ENCODE data around the gene HORMAD2. TPM values are rescaled to one million over a fixed set of nuclear protein-coding genes. Genes with fewer than 3 reads are reported as not detected.
"Not testable (repeated sequence)": the region's sequence is repeated elsewhere in the genome, so short reads cannot be mapped to it uniquely, and the experiment has no call there.

The HORMAD2 gene
- total RNA-seq, 1 donor from 2014 or later, result not detected

GRCh38 chr22:30056015-30056414 is 24.2 kb upstream of the HORMAD2 start:
- Histone ChIP-seq H3K4me3 (ENCODE audit: insufficient read depth, low read depth, low read length) (no peak overlapping the region), H3K79me2 (ENCODE audit: insufficient read depth, low read length) (no peaks in the 10 kb centered on the region), H3K4me2 (ENCODE audit: low read length) (no peak overlapping the region), H3K27me3 (ENCODE audit: insufficient read depth, low read length) (no peaks in the 10 kb centered on the region), H2AFZ (ENCODE audit: low read depth, low read length) (no peak overlapping the region), H3K36me3 (ENCODE audit: insufficient read depth, low read length) (no peaks in the 10 kb centered on the region), H3K9me3 (ENCODE audit: insufficient read depth, low read depth, low read length) (no peaks in the 10 kb centered on the region), H4K20me1 (ENCODE audit: insufficient read depth, low read length) (no peaks in the 10 kb centered on the region), H3K4me1 (ENCODE audit: insufficient read depth, low read length) (no peaks in the 10 kb centered on the region), H3K27ac (ENCODE audit: low read depth, low read length) (no peak overlapping the region), H3K9ac (ENCODE audit: low read length) (no peak overlapping the region)
- Mint-ChIP-seq H3K36me3 (ENCODE audit: low read depth, unreplicated experiment) (no peaks in the 10 kb centered on the region), H3K4me3 (ENCODE audit: unreplicated experiment) (no peak overlapping the region), H3K9me3 (ENCODE audit: unreplicated experiment) (peaks cover 12% of the 10 kb centered on the region), H3K27ac (ENCODE audit: unreplicated experiment) (no peak overlapping the region), H3K4me1 (ENCODE audit: low read depth, unreplicated experiment) (no peaks in the 10 kb centered on the region), H3K27me3 (ENCODE audit: low read depth, unreplicated experiment) (no peaks in the 10 kb centered on the region)
- TF ChIP-seq CTCF (IDR thresholded peaks at IDR 0.05; ENCODE audit: insufficient read depth, low read depth, low read length) (no peak), EZH2 (IDR thresholded peaks at IDR 0.05; ENCODE audit: insufficient read depth, low read length) (no peak)
- DNase-seq (ENCODE audit: low read depth) (no peak), FAIRE-seq (no peak)

- H3K9me3 ChIP-seq (ENCODE audit: insufficient read depth, low read depth, low read length), result no peaks in the 10 kb centered on the region
- no peaks in the 10 kb centered on the region for H3K27me3 ChIP-seq (ENCODE audit: insufficient read depth, low read length)
- H2AFZ ChIP-seq (ENCODE audit: low read depth, low read length), result no peak overlapping the region
- H3K27ac Mint-ChIP-seq (ENCODE audit: unreplicated experiment), result no peak overlapping the region
- FAIRE-seq, result no peak
- H3K4me2 ChIP-seq (ENCODE audit: low read length), result no peak overlapping the region
- H3K27me3 Mint-ChIP-seq (ENCODE audit: low read depth, unreplicated experiment), result no peaks in the 10 kb centered on the region
- no peak overlapping the region for H3K9ac ChIP-seq (ENCODE audit: low read length)
- no peaks in the 10 kb centered on the region for H3K4me1 Mint-ChIP-seq (ENCODE audit: low read depth, unreplicated experiment)
- H3K4me1 ChIP-seq (ENCODE audit: insufficient read depth, low read length), result no peaks in the 10 kb centered on the region
- no peaks in the 10 kb centered on the region for H3K79me2 ChIP-seq (ENCODE audit: insufficient read depth, low read length)
- no peak for TF ChIP-seq CTCF (IDR thresholded peaks at IDR 0.05; ENCODE audit: insufficient read depth, low read depth, low read length)
- TF ChIP-seq EZH2 (IDR thresholded peaks at IDR 0.05; ENCODE audit: insufficient read depth, low read length), result no peak
- H3K4me3 Mint-ChIP-seq (ENCODE audit: unreplicated experiment), result no peak overlapping the region
- no peak for DNase-seq (ENCODE audit: low read depth)
- H3K36me3 Mint-ChIP-seq (ENCODE audit: low read depth, unreplicated experiment), result no peaks in the 10 kb centered on the region
- H3K4me3 ChIP-seq (ENCODE audit: insufficient read depth, low read depth, low read length), result no peak overlapping the region
- no peak overlapping the region for H3K27ac ChIP-seq (ENCODE audit: low read depth, low read length)
- no peaks in the 10 kb centered on the region for H3K36me3 ChIP-seq (ENCODE audit: insufficient read depth, low read length)
- peaks cover 15% of the 10 kb centered on the region for H3K9me3 Mint-ChIP-seq (ENCODE audit: unreplicated experiment)
- H4K20me1 ChIP-seq (ENCODE audit: insufficient read depth, low read length), result no peaks in the 10 kb centered on the region
Observed at GRCh38 chr22:30057375-30057774, 22.9 kb upstream of the HORMAD2 start.

GRCh38 chr22:30059346-30060020 is 20.8 kb upstream of the HORMAD2 start:
- H3K4me2 ChIP-seq (ENCODE audit: low read length); H3K36me3 ChIP-seq (ENCODE audit: insufficient read depth, low read length); H3K4me1 Mint-ChIP-seq (ENCODE audit: low read depth, unreplicated experiment); H3K4me3 Mint-ChIP-seq (ENCODE audit: unreplicated experiment); H4K20me1 ChIP-seq (ENCODE audit: insufficient read depth, low read length); H3K9me3 ChIP-seq (ENCODE audit: insufficient read depth, low read depth, low read length); H3K4me1 ChIP-seq (ENCODE audit: insufficient read depth, low read length); H3K36me3 Mint-ChIP-seq (ENCODE audit: low read depth, unreplicated experiment); H3K27ac ChIP-seq (ENCODE audit: low read depth, low read length); DNase-seq (ENCODE audit: low read depth); H3K27me3 Mint-ChIP-seq (ENCODE audit: low read depth, unreplicated experiment); H3K27me3 ChIP-seq (ENCODE audit: insufficient read depth, low read length); H2AFZ ChIP-seq (ENCODE audit: low read depth, low read length); H3K9ac ChIP-seq (ENCODE audit: low read length); H3K4me3 ChIP-seq (ENCODE audit: insufficient read depth, low read depth, low read length); H3K79me2 ChIP-seq (ENCODE audit: insufficient read depth, low read length); H3K27ac Mint-ChIP-seq (ENCODE audit: unreplicated experiment): not testable (repeated sequence)
- peaks cover 20% of the 10 kb centered on the region for H3K9me3 Mint-ChIP-seq (ENCODE audit: unreplicated experiment)
- peak; percentile 50 for FAIRE-seq

GRCh38 chr22:30061094-30061493 is 19.2 kb upstream of the HORMAD2 start:
- H3K9me3 ChIP-seq (ENCODE audit: insufficient read depth, low read depth, low read length); FAIRE-seq; H3K9ac ChIP-seq (ENCODE audit: low read length); H3K27ac Mint-ChIP-seq (ENCODE audit: unreplicated experiment); H3K79me2 ChIP-seq (ENCODE audit: insufficient read depth, low read length); H3K4me2 ChIP-seq (ENCODE audit: low read length); H3K4me3 Mint-ChIP-seq (ENCODE audit: unreplicated experiment); H2AFZ ChIP-seq (ENCODE audit: low read depth, low read length); H3K36me3 ChIP-seq (ENCODE audit: insufficient read depth, low read length); DNase-seq (ENCODE audit: low read depth); H4K20me1 ChIP-seq (ENCODE audit: insufficient read depth, low read length); H3K27ac ChIP-seq (ENCODE audit: low read depth, low read length); H3K4me1 ChIP-seq (ENCODE audit: insufficient read depth, low read length); H3K4me1 Mint-ChIP-seq (ENCODE audit: low read depth, unreplicated experiment); H3K36me3 Mint-ChIP-seq (ENCODE audit: low read depth, unreplicated experiment); H3K27me3 Mint-ChIP-seq (ENCODE audit: low read depth, unreplicated experiment); H3K4me3 ChIP-seq (ENCODE audit: insufficient read depth, low read depth, low read length); H3K27me3 ChIP-seq (ENCODE audit: insufficient read depth, low read length): not testable (repeated sequence)
- peaks cover 23% of the 10 kb centered on the region for H3K9me3 Mint-ChIP-seq (ENCODE audit: unreplicated experiment)
